ENCODE data around the gene EPX.

DNA sequence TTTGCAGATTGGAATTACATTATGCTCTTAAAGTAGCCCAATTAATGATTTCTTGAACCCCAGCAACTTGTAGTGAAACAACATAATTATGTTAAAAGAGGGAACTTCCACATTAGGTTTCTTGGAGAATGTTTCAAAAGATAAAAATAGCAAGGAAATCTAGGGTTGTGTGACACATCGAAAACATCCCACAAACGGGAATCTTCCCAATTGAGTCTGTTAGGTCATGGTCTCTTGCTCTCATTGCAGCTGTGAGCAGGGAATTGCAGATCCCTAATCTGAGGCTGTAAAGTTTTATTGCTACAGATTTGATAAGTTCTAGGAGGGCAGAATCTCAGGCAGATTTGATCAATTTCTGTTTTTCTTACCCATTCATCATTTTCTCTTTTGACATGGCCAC, 39.1 kb downstream of the EPX start:
- TF ChIP-seq, protein P1, sequence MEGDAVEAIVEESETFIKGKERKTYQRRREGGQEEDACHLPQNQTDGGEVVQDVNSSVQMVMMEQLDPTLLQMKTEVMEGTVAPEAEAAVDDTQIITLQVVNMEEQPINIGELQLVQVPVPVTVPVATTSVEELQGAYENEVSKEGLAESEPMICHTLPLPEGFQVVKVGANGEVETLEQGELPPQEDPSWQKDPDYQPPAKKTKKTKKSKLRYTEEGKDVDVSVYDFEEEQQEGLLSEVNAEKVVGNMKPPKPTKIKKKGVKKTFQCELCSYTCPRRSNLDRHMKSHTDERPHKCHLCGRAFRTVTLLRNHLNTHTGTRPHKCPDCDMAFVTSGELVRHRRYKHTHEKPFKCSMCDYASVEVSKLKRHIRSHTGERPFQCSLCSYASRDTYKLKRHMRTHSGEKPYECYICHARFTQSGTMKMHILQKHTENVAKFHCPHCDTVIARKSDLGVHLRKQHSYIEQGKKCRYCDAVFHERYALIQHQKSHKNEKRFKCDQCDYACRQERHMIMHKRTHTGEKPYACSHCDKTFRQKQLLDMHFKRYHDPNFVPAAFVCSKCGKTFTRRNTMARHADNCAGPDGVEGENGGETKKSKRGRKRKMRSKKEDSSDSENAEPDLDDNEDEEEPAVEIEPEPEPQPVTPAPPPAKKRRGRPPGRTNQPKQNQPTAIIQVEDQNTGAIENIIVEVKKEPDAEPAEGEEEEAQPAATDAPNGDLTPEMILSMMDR (IDR thresholded peaks at IDR 0.05), result no peak
- TF ChIP-seq POLR2A (IDR thresholded peaks at IDR 0.05), result no peak
